WTC11 (cell line): ENCODE measurements around the gene CHST11. TPM values are rescaled to one million over a fixed set of nuclear protein-coding genes. Genes with fewer than 3 reads are reported as not detected.
A peak's percentile ranks its signal among the peaks of the same experiment; 100 is the strongest.

Experiments used
- ATAC-seq: fragments of 200-7000 bp; cut with Tn5 transposase; 2 replicates; pipeline ENCODE4 v1.10.0; 2021; ENCODE audit warnings: mild to moderate bottlenecking, moderate library complexity
- CTCF ChIA-PET: fragments of 300-600 bp; sonication (Branson Sonifier 250); formaldehyde crosslinking; loops from one replicate; lab custom pipeline; 2021; ENCODE audit warnings: antibody characterized with exemption; lab: Charles Lee
- POLR2A ChIA-PET: fragments of 350-600 bp; sonication (Branson Sonifier 250); formaldehyde crosslinking; loops from one replicate; lab custom pipeline; 2021; ENCODE audit warnings: antibody characterized with exemption; lab: Charles Lee
- DNase-seq: peaks from one replicate; pipeline ENCODE4 v3.0.0; 2021; ENCODE audit warnings: low spot score
- H3K27ac Mint-ChIP-seq: 2 replicates; pipeline ENCODE4 v1.8.0; 2021; ENCODE audit warnings: mixed read lengths
- H3K27me3 Mint-ChIP-seq: 2 replicates; pipeline ENCODE4 v1.8.0; 2021; ENCODE audit warnings: low read depth, mild to moderate bottlenecking, moderate library complexity, mixed read lengths
- H3K36me3 Mint-ChIP-seq: 2 replicates; pipeline ENCODE4 v1.8.0; 2021; ENCODE audit warnings: mixed read lengths
- H3K4me1 Mint-ChIP-seq: 2 replicates; pipeline ENCODE4 v1.8.0; 2022; ENCODE audit warnings: mixed read lengths
- H3K4me3 Mint-ChIP-seq: 2 replicates; pipeline ENCODE4 v1.8.0; 2021; ENCODE audit warnings: mild to moderate bottlenecking, moderate library complexity, mixed read lengths
- H3K9me3 Mint-ChIP-seq: 2 replicates; pipeline ENCODE4 v1.8.0; 2021; ENCODE audit warnings: mixed read lengths
- AFF4 ChIP-seq: sonication (generic); formaldehyde crosslinking; IDR thresholded peaks from 2 replicates; pipeline ENCODE4 v1.8.1; 2023; ENCODE audit warnings: mild to moderate bottlenecking, missing genetic modification reagents, borderline replicate concordance
- ARID4B ChIP-seq: sonication (generic); formaldehyde crosslinking; IDR thresholded peaks from 2 replicates; pipeline ENCODE4 v1.8.0; 2023; ENCODE audit warnings: missing genetic modification reagents, mild to moderate bottlenecking, borderline replicate concordance
- FOXK1 ChIP-seq: sonication (generic); formaldehyde crosslinking; IDR thresholded peaks from 2 replicates; pipeline ENCODE4 v1.8.0; 2022; ENCODE audit warnings: mild to moderate bottlenecking, moderate library complexity, missing genetic modification reagents
- NR1H2 ChIP-seq: sonication (generic); formaldehyde crosslinking; IDR thresholded peaks from 2 replicates; pipeline ENCODE4 v1.9.0; 2021; ENCODE audit warnings: mild to moderate bottlenecking, moderate library complexity, missing genetic modification reagents
- PRDM15 ChIP-seq: sonication (generic); formaldehyde crosslinking; IDR thresholded peaks from 2 replicates; pipeline ENCODE4 v1.8.0; 2022; ENCODE audit warnings: missing genetic modification reagents
- SMAD3 ChIP-seq: sonication (generic); formaldehyde crosslinking; IDR thresholded peaks from 2 replicates; pipeline ENCODE4 v1.8.0; 2022; ENCODE audit warnings: missing genetic modification reagents, mild to moderate bottlenecking, borderline replicate concordance
- SOX15 ChIP-seq: fragments of 250-450 bp; sonication (Bioruptor Pico); IDR thresholded peaks from 2 replicates; pipeline ENCODE4 v1.9.0; 2021; ENCODE audit warnings: mild to moderate bottlenecking
- TCF7 ChIP-seq: sonication (generic); formaldehyde crosslinking; IDR thresholded peaks from 2 replicates; pipeline ENCODE4 v1.8.0; 2022; ENCODE audit warnings: mild to moderate bottlenecking, low read depth, missing genetic modification reagents, moderate library complexity
- USF2 ChIP-seq: sonication (generic); formaldehyde crosslinking; IDR thresholded peaks from 2 replicates; pipeline ENCODE4 v1.8.1; 2023; ENCODE audit warnings: mild to moderate bottlenecking, missing genetic modification reagents, moderate library complexity
- ZNF219 ChIP-seq: sonication (generic); formaldehyde crosslinking; IDR thresholded peaks from 2 replicates; pipeline ENCODE4 v1.8.0; 2023; ENCODE audit warnings: missing genetic modification reagents, mild to moderate bottlenecking, borderline replicate concordance
- ZNF317 ChIP-seq: sonication (generic); formaldehyde crosslinking; IDR thresholded peaks from 2 replicates; pipeline ENCODE4 v1.8.1; 2023; ENCODE audit warnings: low read depth, mild to moderate bottlenecking, moderate library complexity, missing genetic modification reagents, borderline replicate concordance
- ZNF416 ChIP-seq: fragments of 250-450 bp; sonication (Bioruptor Pico); IDR thresholded peaks from 2 replicates; pipeline ENCODE4 v1.9.0; 2021; ENCODE audit warnings: mild to moderate bottlenecking, inconsistent platforms
- ZNF423 ChIP-seq: fragments of 250-450 bp; sonication (Bioruptor Pico); IDR thresholded peaks from 2 replicates; pipeline ENCODE4 v2.1.2; 2022; ENCODE audit warnings: mild to moderate bottlenecking, moderate library complexity
- ZNF671 ChIP-seq: fragments of 250-450 bp; sonication (Bioruptor Pico); IDR thresholded peaks from 2 replicates; pipeline ENCODE4 v1.8.0; 2021; ENCODE audit warnings: mild to moderate bottlenecking
- total RNA-seq: library from RNA; stranded (reverse); gene quantifications from 3 replicates; pipeline ENCODE4 v1.2.3, GENCODE V29; 2021
- TF ChIP-seq, protein P1 (sequence below): sonication (generic); formaldehyde crosslinking; IDR thresholded peaks from 2 replicates; pipeline ENCODE4 v1.8.1; 2022; ENCODE audit warnings: low read depth, mild to moderate bottlenecking, moderate library complexity, missing genetic modification reagents, borderline replicate concordance
- TF ChIP-seq, protein P2 (sequence below): fragments of 250-450 bp; sonication (Bioruptor Pico); IDR thresholded peaks from 2 replicates; pipeline ENCODE4 v1.9.0; 2021; ENCODE audit warnings: moderate library complexity, mild to moderate bottlenecking, inconsistent platforms, borderline replicate concordance
- TF ChIP-seq, protein P3 (sequence below): sonication (generic); formaldehyde crosslinking; IDR thresholded peaks from 2 replicates; pipeline ENCODE4 v1.8.1; 2023; ENCODE audit warnings: mild to moderate bottlenecking, missing genetic modification reagents, moderate library complexity

Gene CHST11
- total RNA-seq, 1 experiment from 2014 or later: 24.2 TPM

GRCh38 chr12:104547235-104547634 lies 90.5 kb downstream of the CHST11 start (continued):
- no peak for TF ChIP-seq ARID4B (CRISPR knock-in tag)
- no peak for TF ChIP-seq SOX15
- TF ChIP-seq, protein P1, sequence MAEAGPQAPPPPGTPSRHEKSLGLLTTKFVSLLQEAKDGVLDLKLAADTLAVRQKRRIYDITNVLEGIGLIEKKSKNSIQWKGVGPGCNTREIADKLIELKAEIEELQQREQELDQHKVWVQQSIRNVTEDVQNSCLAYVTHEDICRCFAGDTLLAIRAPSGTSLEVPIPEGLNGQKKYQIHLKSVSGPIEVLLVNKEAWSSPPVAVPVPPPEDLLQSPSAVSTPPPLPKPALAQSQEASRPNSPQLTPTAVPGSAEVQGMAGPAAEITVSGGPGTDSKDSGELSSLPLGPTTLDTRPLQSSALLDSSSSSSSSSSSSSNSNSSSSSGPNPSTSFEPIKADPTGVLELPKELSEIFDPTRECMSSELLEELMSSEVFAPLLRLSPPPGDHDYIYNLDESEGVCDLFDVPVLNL (CRISPR knock-in tag): no peak

- H3K9me3 Mint-ChIP-seq: peaks cover 23% of the 10 kb centered on the region
- no peaks in the 10 kb centered on the region for H3K27me3 Mint-ChIP-seq
- ATAC-seq (peak; percentile 60), DNase-seq (no peak)
- H3K27ac Mint-ChIP-seq: no peak overlapping the region
- H3K36me3 Mint-ChIP-seq: peaks cover 14% of the 10 kb centered on the region
- peaks cover 14% of the 10 kb centered on the region for H3K4me1 Mint-ChIP-seq
- no peak overlapping the region for H3K4me3 Mint-ChIP-seq
- POLR2A ChIA-PET: no interaction called here
- CTCF ChIA-PET: interaction anchor here (1.7 kb wide), 1 partner anchor 169 kb away, joined by 14 read pairs; no protein-coding TSS in a partner anchor
- TF ChIP-seq ZNF423 (no peak), ZNF317 (CRISPR knock-in tag) (no peak), SOX15 (no peak), ZNF671 (CRISPR knock-in tag) (no peak), USF2 (CRISPR knock-in tag) (no peak), ZNF219 (no peak), ZNF416 (CRISPR knock-in tag) (no peak), SMAD3 (CRISPR knock-in tag) (no peak), PRDM15 (CRISPR knock-in tag) (no peak), NR1H2 (CRISPR knock-in tag) (no peak), AFF4 (CRISPR knock-in tag) (no peak), TCF7 (CRISPR knock-in tag) (no peak), FOXK1 (CRISPR knock-in tag) (no peak)
- TF ChIP-seq, protein P1 (CRISPR knock-in tag): no peak
- TF ChIP-seq, protein P2, sequence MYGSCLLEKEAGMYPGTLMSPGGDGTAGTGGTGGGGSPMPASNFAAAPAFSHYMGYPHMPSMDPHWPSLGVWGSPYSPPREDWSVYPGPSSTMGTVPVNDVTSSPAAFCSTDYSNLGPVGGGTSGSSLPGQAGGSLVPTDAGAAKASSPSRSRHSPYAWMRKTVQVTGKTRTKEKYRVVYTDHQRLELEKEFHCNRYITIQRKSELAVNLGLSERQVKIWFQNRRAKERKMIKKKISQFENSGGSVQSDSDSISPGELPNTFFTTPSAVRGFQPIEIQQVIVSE (CRISPR knock-in tag): no peak
- TF ChIP-seq, protein P3, sequence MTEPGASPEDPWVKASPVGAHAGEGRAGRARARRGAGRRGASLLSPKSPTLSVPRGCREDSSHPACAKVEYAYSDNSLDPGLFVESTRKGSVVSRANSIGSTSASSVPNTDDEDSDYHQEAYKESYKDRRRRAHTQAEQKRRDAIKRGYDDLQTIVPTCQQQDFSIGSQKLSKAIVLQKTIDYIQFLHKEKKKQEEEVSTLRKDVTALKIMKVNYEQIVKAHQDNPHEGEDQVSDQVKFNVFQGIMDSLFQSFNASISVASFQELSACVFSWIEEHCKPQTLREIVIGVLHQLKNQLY: no peak
These were observed 93.2 kb downstream of the CHST11 start for GRCh38 chr12:104549815-104550480.
